Astrocyte (in vitro differentiated cells and primary cell): ENCODE data around the gene GRAP2.

Experiments
- CTCF ChIP-seq: IDR thresholded peaks from 2 replicates; pipeline ENCODE4 v1.5.1; 2011; ENCODE audit warnings: low read depth, mild to moderate bottlenecking, inconsistent platforms, low read length, moderate library complexity; ENCODE audit not compliant: insufficient read depth
- EZH2 ChIP-seq: IDR thresholded peaks from 2 replicates; pipeline ENCODE4 v1.6.1; 2012; ENCODE audit warnings: mild to moderate bottlenecking, low read length, inconsistent platforms; ENCODE audit not compliant: insufficient read depth

- no peak for TF ChIP-seq CTCF
- TF ChIP-seq EZH2 = no peak
Measured at GRCh38 chr22:39880722-39881121, 20.2 kb upstream of the GRAP2 start.
